Breast epithelium (tissue), 3 donors: ENCODE results near the gene NUDT2.

ENCODE experiments used
- POLR2AphosphoS5 ChIP-seq, 3 donors: sonication (generic); formaldehyde crosslinking; IDR thresholded peaks; one replicate each; pipeline ENCODE4 v1.6.1; 2017; ENCODE audit warnings: antibody characterized with exemption in 3 of 3
- TF ChIP-seq, protein P1 (sequence below), 3 donors: fragments of 450-650 bp; IDR thresholded peaks; one replicate each; pipeline ENCODE4 v1.5.1; 2016 to 2017; ENCODE audit warnings: antibody characterized with exemption in 3 of 3, mild to moderate bottlenecking in 3 of 3, moderate library complexity in 3 of 3

DNA sequence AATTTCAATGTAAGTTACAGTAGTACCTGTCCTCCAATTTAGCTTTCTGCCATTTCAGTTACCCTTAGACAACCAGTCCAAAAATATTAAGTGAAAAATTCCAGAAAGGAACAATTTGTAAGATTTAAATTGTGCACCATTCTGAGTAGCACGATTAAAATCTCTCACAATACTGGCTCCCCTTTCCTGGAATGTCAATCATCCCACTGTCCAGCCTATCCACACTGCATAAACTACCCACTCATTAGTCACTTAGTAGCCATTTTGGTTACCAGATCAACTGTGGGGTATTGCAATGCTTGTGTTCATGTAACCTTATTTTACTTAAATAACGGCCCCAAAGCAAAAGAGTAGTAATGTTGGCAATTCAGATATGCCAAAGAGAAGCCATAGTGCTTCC is 11.9 kb upstream of the NUDT2 start:
- TF ChIP-seq, protein P1, sequence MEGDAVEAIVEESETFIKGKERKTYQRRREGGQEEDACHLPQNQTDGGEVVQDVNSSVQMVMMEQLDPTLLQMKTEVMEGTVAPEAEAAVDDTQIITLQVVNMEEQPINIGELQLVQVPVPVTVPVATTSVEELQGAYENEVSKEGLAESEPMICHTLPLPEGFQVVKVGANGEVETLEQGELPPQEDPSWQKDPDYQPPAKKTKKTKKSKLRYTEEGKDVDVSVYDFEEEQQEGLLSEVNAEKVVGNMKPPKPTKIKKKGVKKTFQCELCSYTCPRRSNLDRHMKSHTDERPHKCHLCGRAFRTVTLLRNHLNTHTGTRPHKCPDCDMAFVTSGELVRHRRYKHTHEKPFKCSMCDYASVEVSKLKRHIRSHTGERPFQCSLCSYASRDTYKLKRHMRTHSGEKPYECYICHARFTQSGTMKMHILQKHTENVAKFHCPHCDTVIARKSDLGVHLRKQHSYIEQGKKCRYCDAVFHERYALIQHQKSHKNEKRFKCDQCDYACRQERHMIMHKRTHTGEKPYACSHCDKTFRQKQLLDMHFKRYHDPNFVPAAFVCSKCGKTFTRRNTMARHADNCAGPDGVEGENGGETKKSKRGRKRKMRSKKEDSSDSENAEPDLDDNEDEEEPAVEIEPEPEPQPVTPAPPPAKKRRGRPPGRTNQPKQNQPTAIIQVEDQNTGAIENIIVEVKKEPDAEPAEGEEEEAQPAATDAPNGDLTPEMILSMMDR (IDR thresholded peaks at IDR 0.05): no peak
- TF ChIP-seq POLR2AphosphoS5 (IDR thresholded peaks at IDR 0.05): no peak
